ENCODE results near the gene SDS.
"Not testable (repeated sequence)": the region's sequence is repeated elsewhere in the genome, so short reads cannot be mapped to it uniquely, and the experiment has no call there.

Gene SDS

DNA sequence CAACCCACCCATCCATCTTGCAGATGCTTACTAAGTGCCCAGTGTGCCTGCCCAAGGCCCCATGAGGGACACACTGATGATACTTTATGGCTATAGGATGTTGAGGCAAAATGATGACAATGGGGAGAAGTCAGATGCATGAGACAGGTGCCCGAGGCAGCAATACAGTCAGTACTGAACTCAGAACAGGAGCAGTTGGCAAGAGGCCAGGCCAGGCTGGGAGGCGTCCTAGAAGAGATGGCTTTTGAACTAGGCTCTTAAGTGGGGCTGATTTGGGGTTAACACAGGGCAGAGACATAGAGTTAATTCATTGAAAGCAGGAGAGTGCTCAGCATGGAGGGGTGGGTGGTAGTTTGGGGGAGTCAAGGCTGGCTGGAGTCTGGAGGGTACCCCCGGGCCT lies 29.7 kb downstream of the SDS start:
- no peak for DNase-seq

DNA sequence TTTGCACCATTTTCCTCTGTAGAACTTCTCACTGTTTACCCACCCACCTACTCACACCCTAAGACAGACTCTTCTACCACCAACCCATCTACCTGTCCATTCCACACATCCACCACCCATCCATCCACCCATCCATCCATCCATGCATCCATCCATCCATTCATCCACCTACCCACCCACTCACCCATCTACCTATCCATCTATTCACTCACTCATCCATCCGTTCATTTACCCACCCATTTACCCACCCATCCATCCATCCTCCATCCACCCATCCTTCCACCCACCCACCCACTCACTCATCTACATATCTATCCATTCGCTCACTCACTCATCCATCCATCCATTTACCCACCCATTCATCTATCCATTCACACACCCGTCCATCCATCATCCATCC lies 30.2 kb downstream of the SDS start:
- DNase-seq, result no peak

DNA sequence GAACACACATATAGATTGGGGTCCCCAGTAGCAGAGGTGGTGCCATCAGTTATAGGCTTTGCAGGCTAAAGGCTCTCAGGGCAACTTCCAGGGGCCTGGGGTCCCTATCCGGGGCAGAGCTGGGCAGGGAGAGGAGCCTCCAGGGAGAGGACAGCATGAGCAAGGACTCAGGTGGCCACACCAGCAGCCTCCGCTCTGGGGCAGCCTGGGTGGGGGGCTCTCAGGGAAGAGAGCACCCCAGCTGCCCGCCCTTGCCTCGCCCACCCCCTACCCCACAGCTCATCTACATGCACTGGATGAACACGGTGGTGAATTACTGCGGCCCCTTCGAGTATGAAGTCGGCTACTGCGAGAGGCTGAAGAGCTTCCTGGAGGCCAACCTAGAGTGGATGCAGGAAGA lies 31.3 kb downstream of the SDS start:
- DNase-seq, result no peak

GRCh38 chr12:113371808-113372207 lies 31.9 kb downstream of the SDS start:
- DNase-seq, result no peak

DNA sequence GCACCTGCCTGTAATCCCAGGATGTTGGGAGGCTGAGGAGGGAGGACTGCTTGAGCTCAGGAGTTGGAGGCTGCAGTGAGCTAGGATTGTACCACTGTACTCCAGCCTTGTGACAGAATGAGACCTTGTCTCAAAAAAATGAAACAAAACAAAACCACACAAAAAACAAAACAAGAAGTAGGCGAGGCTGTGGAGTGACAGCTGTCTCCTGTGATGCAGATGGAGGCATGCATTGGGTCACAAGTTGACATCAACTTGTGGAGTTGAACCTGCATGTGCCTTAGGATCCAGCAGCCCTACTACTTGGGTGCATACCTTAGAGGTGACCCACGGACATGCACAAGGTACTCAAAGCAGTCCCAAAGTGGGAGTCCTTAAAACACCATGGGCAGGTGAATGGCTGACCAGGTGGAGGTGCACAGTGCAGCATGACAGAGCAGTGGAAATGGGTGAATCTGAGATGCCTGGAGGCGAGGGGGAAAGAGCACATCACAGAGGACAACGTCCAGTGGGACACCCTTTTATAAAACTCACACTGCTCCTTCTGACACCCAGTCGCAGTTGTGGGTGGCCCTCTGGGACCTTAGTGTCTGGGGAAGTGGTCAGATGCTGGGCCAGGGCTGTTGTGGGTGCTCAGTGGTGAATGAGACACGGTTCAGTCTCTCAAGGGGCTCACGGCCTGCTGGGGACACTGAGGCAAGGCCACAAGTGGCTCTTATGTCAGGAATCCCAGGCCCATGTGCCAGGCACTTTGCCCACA lies 32.6 kb downstream of the SDS start:
- no peak for DNase-seq

- no peak for DNase-seq
Observed at GRCh38 chr12:113369391-113369985, 34.2 kb downstream of the SDS start.

DNA sequence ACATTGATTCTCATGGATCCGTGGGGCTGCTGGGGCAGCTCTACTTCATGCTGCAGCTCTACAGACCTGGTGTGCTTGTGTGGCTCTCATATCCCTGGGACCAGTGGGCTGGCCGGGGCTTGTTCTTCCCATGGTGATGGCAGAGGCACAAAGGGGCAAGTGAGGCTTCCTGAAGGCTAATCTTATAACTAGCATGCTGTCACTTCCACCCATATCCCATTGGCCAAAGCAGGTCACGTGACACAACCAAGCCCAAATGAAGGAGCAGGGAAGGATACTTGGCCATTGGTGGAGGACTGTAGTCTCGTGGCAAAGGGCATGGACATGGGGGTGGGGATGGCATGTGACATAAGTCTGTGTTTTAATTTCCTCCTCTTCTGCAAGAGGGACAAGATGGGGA lies 35.4 kb downstream of the SDS start:
- DNase-seq, result no peak

- no peak for DNase-seq
Observed at GRCh38 chr12:113366827-113367226, 36.9 kb downstream of the SDS start.

GRCh38 chr12:113365639-113366395 lies 37.9 kb downstream of the SDS start:
- no peak for DNase-seq

DNA sequence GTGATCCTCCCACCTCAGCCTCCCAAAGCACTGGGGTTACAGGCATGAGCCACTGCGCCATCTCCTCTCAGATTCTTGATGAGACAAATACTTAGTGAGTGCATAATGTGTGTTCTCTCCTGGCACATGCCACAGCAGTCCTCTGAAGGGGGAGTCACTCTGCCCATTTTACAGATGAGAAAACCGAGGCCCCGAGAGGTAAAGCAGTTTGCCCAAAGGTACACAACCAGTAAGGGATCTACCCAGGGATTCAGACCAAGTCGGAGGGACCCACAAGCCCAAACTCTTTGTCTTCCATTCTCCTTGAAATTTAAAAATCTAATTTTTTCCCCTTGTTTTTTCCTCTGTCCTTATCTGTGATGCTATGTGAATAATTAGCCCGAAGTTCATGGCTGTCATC lies 39.0 kb downstream of the SDS start:
- DNase-seq, result no peak

DNA sequence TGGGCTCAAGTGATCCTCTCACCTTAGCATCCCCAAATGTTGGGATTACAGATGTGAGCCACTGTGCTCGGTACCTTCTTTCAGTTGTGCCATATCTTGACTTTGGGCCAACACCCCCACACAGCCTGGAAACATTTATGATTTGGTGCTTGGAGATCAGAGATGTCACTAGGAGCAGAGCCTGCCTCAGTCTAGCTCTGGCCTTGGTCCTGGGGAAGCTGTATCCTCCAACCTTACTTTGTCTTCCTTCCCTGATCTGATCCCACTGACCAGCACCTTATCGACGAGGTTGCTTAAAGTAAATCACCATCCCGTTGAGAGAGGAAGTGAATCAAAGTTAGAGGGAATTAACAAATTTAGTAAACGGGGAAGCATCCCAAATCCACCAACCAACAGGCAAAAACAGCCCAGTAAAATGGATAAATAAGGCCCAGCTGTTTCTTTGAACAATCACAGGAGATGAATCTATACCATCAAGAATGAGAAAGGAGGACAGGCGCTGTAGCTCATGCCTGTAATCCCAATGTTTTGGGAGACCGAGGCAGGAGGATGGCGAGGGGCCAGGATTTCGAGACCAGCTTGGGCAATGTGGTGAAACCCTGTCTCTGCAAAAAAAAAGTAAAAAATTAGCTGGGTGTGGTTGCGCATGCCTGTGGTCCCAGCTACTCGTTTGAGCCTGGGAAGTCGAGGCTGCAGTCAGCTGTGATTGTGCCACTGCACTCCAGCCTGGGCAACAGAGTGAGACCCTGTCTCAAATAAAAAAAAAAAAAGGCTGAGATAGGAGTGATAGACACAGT lies 41.9 kb downstream of the SDS start:
- DNase-seq, result no peak

DNA sequence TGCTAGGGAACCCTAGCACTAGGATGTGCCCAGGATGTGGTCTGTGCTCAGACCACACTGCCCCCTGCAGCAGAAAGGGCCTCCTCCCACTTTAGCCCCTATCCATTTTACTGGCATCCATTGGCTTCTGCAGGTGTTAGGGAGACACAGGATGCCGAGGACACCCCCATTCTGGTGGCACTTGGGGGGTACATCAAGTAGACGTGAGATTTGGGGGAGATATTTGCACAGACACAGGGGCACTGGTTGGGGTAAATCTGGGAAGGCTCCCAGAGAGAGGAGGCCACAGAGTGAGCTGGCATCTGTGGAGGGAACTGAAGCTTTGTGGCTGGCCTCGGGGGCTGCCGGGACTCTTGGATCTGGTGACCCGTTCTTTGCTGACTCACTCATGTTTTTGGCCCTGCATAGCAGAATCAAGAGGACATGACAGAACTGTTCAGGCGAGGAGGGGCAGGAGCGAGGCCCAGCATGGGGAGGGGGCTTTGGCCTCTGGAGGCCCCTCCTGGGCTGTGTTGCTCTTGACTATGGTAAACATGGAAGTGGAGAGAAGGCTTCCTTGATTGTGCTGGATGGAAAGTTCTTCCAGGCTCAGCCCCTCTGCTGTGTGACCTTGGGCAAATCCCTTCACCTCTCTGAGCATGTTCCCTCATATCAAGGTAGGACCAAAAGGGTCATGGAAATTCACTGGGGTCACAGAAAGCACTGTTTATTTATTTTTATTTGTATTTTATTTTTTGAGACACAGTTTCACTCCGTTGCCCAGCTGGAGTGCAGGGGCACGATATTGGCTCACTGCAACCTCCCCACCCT lies 43.5 kb downstream of the SDS start:
- no peak for DNase-seq

DNA sequence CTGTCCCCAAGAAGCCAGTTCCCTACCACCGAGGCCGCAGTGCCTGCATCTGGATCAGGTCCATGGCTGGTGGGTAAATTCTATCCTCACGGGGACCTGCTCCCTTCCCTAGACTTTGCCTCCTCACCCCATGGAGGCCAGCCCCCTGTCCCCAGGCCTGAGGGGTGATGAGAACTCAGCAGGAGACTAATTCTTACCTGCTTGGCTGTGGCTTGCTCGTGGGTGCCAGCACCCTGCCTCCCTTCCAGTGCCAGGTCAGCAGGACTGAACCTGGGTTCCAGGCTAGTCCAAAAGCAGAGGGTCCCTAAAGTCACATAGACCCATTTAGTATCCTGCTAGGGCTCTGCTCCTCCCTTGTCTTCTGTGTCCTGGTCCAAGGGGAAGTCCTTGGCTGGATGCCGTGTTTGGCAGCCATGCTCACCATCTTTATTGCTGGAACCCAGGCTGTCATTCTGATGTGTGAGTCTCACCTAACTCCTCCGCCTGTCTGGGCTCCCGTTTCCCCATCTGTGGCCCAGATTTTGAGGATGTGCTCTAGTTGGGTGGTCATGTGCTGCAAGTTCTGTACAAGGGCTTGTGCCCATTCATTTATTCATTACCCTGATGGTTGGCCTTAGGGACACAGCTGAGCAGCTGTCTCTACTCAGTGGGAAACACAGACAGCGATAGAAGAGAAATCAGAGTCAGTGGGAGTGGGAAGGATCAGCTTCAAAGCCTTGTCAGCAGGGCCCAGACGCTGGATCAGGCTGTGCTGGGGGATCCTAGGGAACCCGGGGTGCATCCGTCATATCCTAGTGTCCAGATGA lies 44.4 kb downstream of the SDS start:
- no peak for DNase-seq

DNA sequence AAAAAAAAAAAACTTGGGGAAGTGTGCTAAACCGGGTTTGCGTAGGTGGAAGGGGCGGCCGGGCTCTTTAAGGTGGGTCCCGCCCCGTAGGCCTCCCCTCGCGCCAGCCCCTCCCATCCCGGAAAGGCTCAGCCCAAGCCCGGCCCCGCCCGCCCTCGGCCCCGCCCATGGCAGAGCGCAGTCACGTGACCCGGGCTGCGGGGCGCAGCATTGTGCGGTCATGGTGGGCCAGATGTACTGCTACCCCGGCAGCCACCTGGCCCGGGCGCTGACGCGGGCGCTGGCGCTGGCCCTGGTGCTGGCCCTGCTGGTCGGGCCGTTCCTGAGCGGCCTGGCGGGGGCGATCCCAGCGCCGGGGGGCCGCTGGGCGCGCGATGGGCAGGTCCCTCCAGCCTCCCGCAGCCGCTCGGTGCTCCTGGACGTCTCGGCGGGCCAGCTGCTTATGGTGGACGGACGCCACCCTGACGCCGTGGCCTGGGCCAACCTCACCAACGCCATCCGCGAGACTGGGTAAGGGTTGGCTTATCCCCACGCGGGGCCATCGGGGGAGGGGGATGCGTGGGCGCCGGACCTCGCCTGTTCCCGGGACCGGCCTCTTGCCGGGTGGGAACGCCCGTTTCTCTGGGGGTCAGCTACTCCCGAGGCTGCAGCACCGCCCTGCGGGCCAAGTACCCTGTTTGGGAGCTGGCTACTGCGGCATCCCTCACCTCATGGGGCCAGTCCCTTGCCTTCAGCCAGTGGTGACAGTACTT lies 45.1 kb downstream of the SDS start, which contains the start of gene PLBD2:
TSS of gene PLBD2 (plus strand) at position 207 of the 752 bp plus-strand sequence. CDS start at position 221, 14 bp downstream.
- DNase-seq, result peak; percentile 76 to 85

- DNase-seq, result not testable (repeated sequence)
Observed at GRCh38 chr12:113354192-113354591, 49.5 kb downstream of the SDS start.

- DNase-seq, result no peak
Observed at GRCh38 chr12:113351089-113351488, 52.6 kb downstream of the SDS start.

- DNase-seq, result no peak
Observed at GRCh38 chr12:113348849-113349536, 54.7 kb downstream of the SDS start.

DNA sequence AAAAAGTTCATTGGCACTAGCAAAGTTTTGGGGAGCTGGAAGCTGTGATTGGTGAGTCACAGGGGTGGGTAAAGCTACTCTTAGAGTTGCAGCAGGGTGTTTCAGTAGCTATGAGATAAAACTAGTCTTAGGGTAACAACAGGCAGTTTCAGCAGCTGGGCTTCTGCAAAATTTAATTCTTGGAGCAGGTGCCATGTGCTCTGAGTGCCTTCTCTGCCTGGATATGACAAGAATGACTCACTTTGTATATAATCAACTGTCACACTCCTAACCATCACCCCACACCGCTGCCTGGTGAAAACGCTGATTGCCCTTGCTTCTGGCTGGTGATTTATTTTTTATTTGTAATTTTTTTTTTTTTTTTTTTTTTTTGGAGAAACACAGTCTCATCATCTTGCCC lies 55.8 kb downstream of the SDS start:
- no peak for DNase-seq

GRCh38 chr12:113347107-113347506 lies 56.6 kb downstream of the SDS start:
- DNase-seq, result no peak

GRCh38 chr12:113346353-113346752 lies 57.3 kb downstream of the SDS start:
- no peak for DNase-seq
